Breast epithelium (tissue), 3 donors: ENCODE results near the gene B4GALT6.

Experiments
- CTCF ChIP-seq, 3 donors: fragments of 450-650 bp; IDR thresholded peaks; one replicate each; pipeline ENCODE4 v1.5.1; 2016 to 2017; ENCODE audit warnings: antibody characterized with exemption in 3 of 3, mild to moderate bottlenecking in 3 of 3, moderate library complexity in 3 of 3
- POLR2A ChIP-seq: fragments of 450-650 bp; IDR thresholded peaks from one replicate; pipeline ENCODE4 v1.6.1; 2016; ENCODE audit warnings: antibody characterized with exemption, mild to moderate bottlenecking, moderate library complexity
- POLR2AphosphoS5 ChIP-seq, 3 donors: sonication (generic); formaldehyde crosslinking; IDR thresholded peaks; one replicate each; pipeline ENCODE4 v1.6.1; 2017; ENCODE audit warnings: antibody characterized with exemption in 3 of 3

GRCh38 chr18:31719363-31720006, 35.1 kb upstream of the B4GALT6 start:
- TF ChIP-seq CTCF (IDR thresholded peaks at IDR 0.05) (no peak), POLR2AphosphoS5 (IDR thresholded peaks at IDR 0.05) (no peak), POLR2A (no peak)
